Fibroblast of gingiva (primary cell): ENCODE results near the gene HECTD1.
"Not testable (repeated sequence)": the region's sequence is repeated elsewhere in the genome, so short reads cannot be mapped to it uniquely, and the experiment has no call there.

Experiments
- DNase-seq: peaks from one replicate; pipeline ENCODE4 v3.0.0-alpha.2; 2011; ENCODE audit warnings: low read depth

Gene HECTD1

DNA sequence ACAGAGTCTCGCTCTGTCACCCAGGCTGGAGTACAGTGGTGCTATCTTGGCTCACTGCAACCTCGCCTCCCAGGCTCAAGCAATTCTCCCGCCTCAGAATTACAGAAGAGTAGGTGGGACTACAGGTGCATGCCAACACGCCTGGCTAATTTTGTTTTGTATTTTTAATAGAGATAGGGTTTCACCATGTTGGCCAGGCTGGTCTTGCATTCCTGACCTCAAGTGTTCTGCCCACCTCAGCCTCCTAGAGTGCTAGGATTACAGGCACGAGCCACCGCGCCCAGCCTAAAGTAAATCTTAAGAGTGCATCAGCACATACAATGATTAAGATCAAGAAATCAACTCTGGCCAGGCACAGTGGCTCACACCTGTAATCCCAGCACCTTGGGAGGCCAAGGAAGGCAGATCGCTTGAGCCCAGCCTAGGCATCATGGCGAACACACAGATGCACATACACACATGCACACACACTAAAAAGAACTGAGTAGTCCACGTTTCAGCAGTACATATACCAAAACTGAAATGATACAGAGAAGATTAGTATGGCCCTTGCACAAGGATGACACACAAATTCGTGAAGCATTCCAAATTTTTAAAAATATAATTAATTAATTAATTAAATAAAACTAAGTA is 65.0 kb downstream of the HECTD1 start:
- no peak for DNase-seq

DNA sequence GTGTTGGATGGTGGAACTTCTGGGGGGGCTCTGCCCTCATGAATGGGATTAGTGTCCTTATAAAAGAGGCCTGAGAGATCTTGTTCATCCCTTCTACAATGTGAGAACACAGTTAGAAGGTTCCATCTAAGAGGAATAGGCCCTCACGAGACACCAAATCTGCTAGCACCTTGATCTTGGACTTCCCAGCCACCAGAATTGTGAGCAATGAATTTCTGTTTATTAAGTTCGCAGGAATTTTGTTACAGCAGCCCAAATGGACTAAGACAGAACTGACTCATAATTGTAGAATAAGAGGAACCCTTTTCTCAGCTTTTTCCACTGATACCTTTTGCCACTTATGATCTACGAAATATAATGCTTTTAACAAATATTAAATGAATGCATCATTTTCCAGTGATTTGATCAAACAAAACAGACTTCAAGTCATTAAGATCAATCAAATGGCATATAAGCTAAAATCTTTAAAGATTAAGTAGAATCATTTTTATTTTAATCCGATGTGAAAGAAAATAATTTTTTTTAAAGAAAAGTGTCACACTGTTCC is 68.2 kb downstream of the HECTD1 start:
- no peak for DNase-seq

DNA sequence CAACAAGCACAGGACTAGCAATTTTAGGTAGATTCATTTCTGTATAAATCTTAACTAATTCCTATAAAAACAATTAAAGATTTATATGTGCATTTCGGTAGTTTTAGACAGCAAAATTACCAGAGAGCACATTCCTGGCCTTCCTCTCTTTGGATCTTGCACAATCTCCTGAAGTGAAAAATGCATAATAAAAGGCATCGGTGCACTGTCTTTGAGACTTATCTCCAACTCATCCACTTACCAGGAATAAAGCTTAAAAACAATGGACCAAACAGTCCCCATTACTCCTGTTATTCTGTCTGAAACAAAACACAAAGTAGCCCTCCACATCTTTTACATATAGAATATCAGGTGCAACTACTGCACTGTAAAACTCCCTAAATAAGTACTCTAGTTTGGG is 69.3 kb downstream of the HECTD1 start:
- no peak for DNase-seq

DNA sequence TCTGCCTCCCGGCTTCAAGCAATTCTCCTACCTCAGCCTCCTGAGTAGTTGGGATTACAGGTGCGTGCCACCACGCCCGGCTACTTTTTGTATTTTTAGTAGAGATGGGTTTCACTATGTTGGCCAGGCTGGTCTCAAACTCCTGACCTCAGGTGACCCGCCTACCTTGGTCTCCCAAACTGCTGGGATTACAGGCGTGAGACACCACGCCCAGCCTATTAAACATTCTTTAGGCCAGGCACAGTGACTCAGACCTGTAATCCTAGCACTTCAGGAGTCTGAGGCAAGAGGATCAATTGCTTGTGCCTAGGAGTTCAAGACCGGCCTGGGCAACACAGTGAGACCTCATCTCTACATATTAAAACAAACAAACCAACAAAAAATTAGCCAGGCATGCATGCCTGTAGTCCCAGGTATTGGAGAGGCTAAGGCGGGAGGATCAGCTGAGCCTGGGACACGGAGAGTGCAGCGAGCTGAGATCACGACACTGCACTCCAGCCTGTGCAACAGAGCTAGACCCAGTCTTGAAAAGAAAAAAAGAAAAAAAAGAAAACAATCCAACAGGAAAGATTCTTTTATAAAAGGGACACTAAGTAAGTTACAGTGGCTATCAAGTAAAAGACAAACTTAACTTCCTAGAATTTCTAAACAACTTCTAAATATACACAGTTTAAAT is 70.2 kb downstream of the HECTD1 start:
- DNase-seq = no peak

DNA sequence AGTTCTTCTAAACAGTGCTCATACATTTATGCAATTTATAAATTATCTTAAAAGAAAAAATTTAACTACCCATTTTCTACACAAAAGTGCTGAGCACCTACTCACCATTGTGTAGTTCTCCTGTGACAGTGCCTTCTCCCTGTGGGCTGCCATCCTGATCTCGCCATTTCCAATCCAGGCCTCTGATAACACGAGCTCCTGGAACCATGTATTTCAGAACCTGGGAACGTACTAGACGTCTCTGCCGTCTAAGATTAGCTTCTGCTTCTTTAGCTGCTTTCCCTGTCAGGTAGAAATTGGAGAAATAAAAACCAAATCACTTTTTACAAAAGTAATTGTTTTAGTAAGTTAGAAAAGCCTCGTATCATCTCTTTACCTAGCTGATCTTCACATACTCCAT is 74.5 kb downstream of the HECTD1 start:
- no peak for DNase-seq

DNA sequence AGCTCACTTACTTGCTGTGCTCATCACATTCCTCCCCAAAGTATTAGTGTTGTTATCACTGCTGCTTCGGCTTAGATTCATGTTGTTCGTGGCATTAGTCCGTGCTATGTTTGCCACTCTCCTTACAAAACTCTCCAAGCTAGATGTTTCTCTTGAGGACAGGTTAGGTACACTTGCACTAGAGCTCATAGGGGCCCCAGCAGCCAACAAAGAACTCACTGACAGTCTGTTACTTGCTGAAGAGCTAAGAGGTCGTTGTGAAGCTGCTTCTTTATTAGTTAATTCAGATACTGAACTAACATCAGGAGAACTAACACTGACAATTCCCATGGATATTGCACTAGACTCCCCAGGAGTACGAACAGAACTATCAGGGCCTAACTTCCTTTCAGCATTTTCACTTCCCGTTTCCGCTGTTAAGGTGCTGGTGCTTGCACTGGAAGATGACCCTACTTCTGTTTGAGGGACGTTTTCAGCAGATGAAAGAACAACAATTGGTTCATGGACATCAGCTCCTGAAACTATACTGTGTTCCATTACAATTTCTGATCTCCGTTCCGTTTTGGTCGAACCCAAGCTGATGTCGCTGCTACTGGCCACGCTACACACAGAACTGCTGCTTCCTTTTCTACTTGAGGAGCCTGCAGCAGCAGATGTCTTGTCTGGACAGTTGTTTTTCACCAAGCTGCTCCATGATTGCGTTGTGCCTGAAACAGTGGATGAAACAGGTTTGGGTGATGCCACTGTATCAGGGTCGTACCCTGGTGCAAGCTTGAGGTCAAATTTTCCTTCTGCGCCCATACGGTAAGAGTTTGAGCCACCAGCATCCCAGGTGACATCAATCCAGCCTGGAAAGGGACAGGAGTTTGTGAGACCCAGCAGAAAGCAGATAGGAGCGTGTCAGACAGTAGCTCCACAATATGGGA is 78.7 kb downstream of the HECTD1 start:
- DNase-seq = no peak

DNA sequence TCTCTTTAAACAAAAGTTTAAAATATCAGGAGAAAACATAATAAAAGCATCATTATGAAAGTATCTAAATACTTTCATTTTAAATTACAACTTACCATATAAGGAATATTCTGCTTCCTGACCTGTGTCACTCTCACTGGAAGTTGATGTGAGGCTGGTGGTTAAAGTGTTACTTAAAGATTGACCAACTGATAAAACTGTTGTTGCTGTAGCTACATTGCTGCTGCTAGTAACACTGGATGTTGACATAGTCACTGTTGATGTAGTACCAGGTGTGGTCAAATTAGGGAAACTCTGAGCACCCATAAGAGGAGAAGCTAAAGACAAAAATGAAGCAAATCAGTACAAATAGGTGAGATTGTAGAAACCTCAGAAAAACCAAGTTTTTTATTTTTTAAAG is 79.9 kb downstream of the HECTD1 start:
- no peak for DNase-seq

DNA sequence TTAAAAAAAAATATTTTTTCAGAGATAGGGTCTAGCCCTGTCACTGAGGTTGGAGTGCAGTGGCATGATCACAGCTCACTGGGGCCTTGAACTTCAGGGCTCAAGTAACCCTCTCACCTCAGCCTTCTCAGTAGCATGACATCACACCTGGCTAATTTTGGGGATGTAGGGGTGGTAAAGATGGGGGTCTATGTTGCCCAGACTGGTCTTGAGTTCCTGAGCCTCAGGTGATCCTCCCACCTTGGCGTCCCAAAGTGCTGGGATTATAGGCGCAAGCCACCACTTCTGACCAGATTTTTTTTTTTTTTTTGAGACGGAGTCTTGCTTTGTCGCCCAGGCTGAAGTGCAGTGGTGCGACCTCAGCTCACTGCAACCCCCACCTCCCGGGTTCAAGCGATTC is 80.9 kb downstream of the HECTD1 start:
- no peak for DNase-seq

DNA sequence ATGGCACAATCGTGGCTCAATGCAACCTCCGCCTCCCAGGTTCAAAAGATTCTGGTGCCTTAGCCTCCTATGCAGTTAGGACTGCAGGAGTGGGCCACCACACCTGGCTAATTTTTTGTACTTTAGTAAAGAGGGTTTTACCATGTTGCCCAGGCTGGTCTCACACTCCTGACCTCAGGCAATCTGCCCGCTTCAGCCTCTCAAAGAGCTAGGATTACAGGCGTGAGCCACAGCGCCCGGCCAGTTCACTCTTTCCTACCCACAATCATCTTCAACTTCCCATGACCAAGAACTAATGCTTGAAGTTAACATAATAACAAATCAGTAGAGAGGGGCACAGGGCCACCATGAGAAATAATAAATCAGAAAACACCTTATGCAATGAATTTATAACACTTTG is 82.4 kb downstream of the HECTD1 start:
- no peak for DNase-seq

DNA sequence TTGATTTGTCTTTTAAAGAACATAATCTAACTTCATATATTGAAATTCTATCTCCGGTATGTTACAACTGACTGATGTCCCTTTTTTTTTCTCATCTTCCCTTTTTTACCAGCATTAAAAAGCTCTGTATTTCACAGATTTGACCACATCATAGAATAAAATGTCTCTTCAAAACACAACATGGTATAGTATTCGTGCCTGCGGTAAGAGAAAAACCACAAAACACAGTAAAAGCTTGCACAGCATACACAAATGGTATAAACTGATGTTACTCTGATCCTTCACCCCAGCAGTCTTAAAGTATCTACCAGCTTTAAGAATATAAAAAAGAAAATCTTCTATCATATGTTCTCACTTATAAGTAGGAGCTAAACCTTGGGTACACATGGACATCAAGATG is 83.4 kb downstream of the HECTD1 start:
- no peak for DNase-seq

DNA sequence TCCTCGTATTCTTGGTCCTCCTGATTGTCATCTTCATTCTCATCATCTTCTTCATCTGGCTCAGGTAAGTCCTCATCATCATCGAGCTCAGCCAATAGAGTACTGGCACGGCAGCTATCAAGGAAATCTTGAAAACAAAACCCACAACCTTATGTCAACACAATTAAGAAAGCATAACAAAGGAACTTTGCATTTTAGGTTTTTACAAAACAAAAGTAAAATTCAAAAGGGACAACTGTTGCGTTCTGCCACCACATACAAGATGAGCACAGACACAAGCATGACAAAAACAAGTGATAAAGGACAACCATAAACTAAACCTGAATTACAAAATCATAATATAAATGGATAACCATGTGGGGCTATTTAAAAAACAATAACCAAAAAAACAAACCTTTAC is 84.7 kb downstream of the HECTD1 start:
- no peak for DNase-seq

DNA sequence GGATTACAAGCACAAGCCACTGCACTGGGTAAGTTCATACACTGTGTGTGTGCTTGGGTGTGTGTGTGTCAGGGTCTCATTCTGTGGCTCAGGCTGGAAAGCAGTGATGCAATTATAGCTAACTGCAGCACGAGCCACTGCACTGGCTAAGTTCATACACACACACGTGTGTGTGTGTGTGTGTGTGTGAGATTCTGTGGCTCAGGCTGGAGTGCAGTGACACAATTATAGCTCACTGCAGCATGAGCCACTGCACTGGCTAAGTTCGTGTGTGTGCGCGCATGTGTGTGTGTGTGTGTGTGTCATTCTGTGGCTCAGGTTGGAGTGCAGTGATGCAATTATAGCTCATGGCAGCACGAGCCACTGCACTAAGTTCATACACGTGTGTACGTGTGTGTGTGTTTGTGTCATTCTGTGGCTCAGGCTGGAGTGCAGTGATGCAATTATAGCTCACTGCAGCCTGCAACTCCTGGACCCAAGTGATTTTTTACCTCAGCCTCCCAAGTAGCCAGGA is 85.4 kb downstream of the HECTD1 start:
- peak; percentile 20 for DNase-seq

DNA sequence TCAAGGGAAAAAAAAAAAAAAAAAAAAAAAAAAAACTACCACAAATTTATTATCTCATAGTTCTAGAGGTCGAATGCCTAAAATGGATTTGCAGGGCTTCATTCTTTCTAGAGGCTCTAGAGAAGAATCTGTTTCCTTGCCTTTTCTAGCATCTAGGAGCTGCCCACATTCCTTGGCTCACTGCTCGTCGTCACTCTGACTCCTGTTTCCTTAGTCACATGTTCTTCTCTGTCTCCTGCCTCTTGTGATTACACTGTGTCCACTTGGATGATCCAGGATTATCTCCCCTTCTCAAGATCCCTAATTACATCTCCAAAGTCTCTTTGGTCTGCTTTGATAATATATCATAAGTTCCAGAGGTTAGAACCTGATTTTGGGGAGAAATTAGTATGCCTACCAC is 88.7 kb downstream of the HECTD1 start:
- no peak for DNase-seq

DNA sequence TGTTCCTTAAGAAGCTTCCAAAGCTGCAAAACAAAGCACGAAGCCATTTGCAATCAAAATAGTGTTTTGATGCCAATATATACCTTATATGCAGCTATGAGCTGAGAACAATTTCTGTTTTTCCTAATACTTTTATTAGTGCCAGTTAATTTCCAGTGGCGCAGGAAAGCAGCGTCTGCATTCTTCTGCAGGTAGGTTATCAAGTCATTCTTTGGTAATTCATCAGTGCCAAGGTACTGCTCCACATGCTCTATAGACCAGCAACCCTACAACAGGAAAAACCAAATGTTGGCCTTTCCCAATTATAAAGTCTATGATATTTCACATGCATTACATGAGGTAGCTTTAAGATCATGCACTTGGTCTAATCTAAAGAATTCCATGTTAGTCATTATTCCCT is 93.8 kb downstream of the HECTD1 start:
- DNase-seq = no peak

DNA sequence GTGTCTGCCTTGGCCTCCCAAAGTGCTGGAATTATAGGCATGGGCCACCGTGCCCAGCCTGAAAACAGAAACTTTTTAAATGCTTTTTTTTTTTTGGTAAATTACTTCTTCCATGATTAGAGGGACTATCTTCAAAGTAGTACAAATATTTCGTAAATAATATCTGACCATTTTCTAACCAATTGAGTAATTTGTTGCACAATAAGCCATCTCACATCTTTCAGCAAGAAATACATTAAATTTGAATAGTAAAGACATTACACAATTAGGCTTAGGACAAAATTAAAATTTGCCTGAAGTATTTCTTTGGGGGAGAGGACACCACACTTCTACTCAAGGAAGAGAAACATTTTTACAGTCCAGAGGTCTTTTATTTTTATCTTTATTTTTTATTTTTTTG is 96.7 kb downstream of the HECTD1 start:
- DNase-seq = peak; percentile 41

DNA sequence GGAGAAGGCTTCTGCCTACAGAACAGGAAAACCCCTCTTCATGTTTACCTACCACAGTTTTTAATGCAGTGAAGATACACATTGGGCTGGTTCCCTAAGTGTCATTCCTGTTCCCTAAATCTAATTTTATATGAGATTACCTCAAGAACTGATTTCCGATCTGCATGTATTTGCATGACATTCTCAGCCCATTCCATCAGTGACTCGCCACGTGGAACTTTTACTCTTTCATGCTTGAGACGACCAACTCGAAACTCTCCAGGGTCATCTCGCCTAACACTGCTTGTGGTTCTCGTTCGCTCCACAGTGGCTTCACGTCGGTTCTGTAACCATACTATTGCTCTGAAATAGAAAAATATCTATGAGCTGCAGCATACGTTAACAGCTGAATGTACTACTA is 98.3 kb downstream of the HECTD1 start:
- DNase-seq = no peak

DNA sequence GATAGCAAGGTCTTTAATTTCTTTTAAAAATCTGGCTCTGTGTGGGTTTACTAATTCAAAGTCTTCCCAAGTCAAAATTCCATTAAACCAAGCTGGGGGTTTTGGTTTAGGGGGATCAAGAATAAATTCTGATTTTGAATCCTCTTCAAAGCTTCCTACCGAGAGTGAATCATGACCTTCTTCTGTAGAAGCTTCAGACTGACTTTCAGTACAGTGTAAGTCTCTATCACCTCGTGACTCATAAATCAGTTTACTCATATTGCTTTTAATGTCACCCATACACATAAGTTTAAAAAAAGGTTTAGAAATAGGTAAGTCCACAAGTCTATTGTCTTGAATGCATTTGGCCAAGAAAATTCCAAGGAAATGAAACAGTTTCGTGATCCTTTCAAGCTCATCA is 100.8 kb downstream of the HECTD1 start:
- no peak for DNase-seq

DNA sequence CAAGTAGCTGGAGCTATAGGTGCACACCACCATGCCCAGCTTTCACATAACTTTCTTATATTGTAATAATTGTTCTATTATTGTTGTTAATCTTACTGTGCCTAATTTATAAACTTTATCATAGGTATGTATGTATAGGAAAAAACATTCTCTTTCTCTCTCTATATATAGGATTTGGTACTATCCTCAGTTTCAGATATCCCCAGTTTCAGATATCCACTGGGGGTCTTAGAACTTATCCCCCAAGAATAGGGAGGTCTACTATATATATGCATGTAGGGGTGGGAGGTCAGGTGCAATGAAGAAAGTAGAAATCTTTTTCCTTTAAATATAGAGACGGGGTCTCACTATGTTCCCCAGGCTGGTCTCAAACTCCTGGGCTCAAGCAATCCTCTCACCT is 110.5 kb downstream of the HECTD1 start:
- DNase-seq = no peak

DNA sequence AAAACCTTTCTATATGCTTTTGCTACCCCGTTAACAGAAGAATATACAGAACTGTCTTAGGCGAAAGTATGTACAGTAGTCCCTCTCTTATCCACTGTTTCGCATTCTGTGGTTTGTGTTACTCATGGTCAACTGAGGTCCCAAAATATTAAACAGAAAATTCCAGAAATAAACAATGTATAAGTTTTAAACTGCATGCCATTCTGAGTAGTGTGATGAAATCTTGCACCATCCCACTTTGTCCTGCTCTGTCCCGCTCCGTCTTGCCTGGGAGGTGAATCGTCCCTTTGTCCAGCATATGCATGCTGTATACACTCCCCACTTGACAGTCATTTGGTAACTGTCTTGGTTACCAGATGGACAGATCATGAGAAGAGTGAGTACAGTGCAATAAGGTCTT is 111.3 kb downstream of the HECTD1 start:
- peak; percentile 7 for DNase-seq

DNA sequence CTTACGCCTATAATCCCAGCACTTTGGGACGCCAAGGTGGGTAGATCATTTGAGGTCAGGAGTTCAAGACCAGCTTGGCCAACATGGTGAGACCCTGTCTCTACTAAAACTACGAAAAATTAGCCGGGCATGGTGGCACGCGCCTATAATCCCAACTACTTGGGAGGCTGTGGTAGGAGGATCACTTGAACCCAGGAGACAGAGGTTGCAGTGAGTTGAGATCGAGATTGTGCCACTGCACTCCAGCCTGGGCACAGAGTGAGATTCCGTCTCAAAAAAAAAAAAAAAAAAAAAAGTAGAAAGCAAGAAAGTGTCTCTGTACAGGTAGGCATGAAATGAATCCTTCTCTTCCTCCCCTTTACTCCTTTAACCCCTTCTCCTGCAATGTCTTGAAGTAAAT is 111.8 kb downstream of the HECTD1 start:
- DNase-seq = not testable (repeated sequence)

DNA sequence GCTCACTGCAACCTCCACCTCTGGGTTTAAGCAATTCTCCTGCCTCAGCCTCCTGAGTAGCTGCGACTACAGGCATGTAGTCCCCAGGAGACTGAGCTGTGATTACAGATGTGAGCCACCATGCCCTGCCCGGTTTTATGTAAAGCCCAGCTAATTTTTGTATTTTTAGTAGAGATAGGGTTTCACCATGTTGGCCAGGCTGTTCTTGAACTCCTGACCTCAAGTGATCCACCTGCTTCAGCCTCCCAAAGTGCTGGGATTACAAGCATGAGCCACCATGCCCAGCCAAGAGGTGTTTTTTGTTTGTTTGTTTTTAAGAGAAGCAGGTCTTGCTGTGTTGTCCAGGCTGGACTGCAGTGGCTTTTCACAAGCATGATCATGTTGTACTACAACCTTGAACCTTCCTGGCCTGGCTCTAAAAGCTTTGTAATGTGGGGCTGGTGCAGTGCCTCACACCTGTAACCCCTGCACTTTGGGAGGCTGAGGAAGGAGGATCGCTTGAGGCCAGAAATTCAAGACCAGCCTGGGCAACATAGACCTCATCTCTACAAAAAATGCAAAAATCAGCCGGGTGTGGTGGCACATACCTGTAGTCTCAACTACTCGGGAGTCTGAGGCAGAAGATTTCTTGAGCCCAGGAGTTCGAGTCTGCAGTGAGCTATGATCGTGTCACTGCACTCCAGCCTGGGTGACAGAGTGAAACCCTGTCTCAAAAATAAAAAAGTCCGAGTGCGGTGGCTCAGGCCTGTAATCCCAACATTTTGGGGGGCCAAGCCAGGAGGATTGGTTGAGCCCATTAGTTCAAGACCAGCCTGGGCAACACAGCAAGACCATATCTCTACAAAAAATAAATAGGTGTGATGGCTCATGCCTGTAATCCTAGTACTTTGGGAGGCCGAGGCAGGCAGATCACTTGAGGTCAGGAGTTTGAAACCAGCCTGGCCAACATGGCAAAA is 113.4 kb downstream of the HECTD1 start:
- DNase-seq = not testable (repeated sequence)
